Endothelial cell of umbilical vein (primary cell): ENCODE data around the gene SOCS7.

Source experiments
- EZH2 ChIP-seq: IDR thresholded peaks from 2 replicates; pipeline ENCODE4 v1.6.1; 2012; ENCODE audit warnings: borderline replicate concordance, low read depth, mild to moderate bottlenecking, moderate library complexity, low read length, inconsistent platforms; ENCODE audit not compliant: severe bottlenecking
- FOS ChIP-seq: IDR thresholded peaks from 2 replicates; pipeline ENCODE4 v1.6.1; 2011; ENCODE audit warnings: mild to moderate bottlenecking, low read length, moderate library complexity, borderline replicate concordance; ENCODE audit not compliant: insufficient read depth
- GATA2 ChIP-seq: IDR thresholded peaks from 2 replicates; pipeline ENCODE4 v1.7.0; 2011; ENCODE audit warnings: low read depth, mild to moderate bottlenecking, moderate library complexity, mixed read lengths, low read length; ENCODE audit not compliant: insufficient read length, insufficient read depth
- JUN ChIP-seq: IDR thresholded peaks from 2 replicates; pipeline ENCODE4 v1.6.1; 2011; ENCODE audit warnings: borderline replicate concordance, low read depth; ENCODE audit not compliant: insufficient read length, insufficient read depth
- MYC ChIP-seq: IDR thresholded peaks from one replicate; pipeline ENCODE4 v1.6.1; 2011; ENCODE audit warnings: mild to moderate bottlenecking, low read depth, low read length
- POLR2A ChIP-seq: IDR thresholded peaks from 2 replicates; pipeline ENCODE4 v1.6.1; 2012; ENCODE audit warnings: low read depth, mild to moderate bottlenecking, control low read depth, low read length
- POLR2AphosphoS5 ChIP-seq: IDR thresholded peaks from 2 replicates; pipeline ENCODE4 v1.6.1; 2012; ENCODE audit warnings: low read depth, mild to moderate bottlenecking, control low read depth, low read length, moderate library complexity; ENCODE audit not compliant: insufficient read depth
- TF ChIP-seq, protein P1 (sequence below), 2 donors: IDR thresholded peaks; 1 replicate in 1 of 2; 2 replicates in 1 of 2; pipeline ENCODE4 v1.5.1; 2011; ENCODE audit warnings: low read length in 2 of 2, mild to moderate bottlenecking in 2 of 2, moderate library complexity in 2 of 2, control low read depth in 1 of 2, inconsistent platforms in 1 of 2, low read depth in 1 of 2; ENCODE audit not compliant: insufficient read depth in 1 of 2; ENCODE audit errors: extremely low read depth in 1 of 2
- TF ChIP-seq, protein P2 (sequence below): IDR thresholded peaks from 2 replicates; pipeline ENCODE4 v1.6.1; 2011; ENCODE audit not compliant: insufficient read depth, insufficient read length

DNA sequence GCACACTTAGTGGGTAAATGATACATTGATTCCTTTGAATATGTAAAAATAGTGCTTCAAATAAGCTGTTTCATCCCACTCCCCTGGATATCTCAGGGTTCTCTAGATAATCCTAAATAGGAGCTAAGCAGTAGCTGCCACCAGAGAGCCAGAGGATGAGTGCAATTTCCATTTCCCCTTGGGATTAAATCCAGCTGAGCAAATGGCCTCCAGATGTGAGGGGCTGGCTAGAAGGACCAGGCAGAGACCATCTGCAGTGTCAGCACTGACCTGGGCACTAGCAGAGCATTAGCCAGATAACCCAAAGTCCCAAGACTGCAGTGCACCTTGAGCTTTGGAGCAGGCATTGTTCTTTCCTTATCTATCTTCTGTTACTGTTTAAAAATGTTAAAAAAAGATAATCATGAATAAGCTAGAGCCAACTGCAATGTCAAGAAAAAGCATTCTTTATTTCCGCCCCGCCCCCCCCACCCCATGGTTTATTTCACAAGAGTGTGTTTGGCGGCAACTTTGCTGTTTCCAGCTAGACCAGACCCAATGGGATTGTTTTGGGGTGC lies 27.4 kb upstream of the SOCS7 start:
- no peak for TF ChIP-seq EZH2
- TF ChIP-seq, protein P1, sequence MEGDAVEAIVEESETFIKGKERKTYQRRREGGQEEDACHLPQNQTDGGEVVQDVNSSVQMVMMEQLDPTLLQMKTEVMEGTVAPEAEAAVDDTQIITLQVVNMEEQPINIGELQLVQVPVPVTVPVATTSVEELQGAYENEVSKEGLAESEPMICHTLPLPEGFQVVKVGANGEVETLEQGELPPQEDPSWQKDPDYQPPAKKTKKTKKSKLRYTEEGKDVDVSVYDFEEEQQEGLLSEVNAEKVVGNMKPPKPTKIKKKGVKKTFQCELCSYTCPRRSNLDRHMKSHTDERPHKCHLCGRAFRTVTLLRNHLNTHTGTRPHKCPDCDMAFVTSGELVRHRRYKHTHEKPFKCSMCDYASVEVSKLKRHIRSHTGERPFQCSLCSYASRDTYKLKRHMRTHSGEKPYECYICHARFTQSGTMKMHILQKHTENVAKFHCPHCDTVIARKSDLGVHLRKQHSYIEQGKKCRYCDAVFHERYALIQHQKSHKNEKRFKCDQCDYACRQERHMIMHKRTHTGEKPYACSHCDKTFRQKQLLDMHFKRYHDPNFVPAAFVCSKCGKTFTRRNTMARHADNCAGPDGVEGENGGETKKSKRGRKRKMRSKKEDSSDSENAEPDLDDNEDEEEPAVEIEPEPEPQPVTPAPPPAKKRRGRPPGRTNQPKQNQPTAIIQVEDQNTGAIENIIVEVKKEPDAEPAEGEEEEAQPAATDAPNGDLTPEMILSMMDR (IDR thresholded peaks at IDR 0.05; ENCODE audit: extremely low read depth in 1 of 2, insufficient read depth in 1 of 2, low read depth in 1 of 2, low read length in 2 of 2): no peak
- no peak for TF ChIP-seq POLR2AphosphoS5
- no peak for TF ChIP-seq POLR2A
- no peak for TF ChIP-seq GATA2
- no peak for TF ChIP-seq FOS
- no peak for TF ChIP-seq MYC
- no peak for TF ChIP-seq JUN
- TF ChIP-seq, protein P2, sequence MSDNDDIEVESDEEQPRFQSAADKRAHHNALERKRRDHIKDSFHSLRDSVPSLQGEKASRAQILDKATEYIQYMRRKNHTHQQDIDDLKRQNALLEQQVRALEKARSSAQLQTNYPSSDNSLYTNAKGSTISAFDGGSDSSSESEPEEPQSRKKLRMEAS: no peak
